Ovary (tissue), 1 donor: ENCODE data around the gene REP15.

Source experiments
- EP300 ChIP-seq: sonication (generic); formaldehyde crosslinking; IDR thresholded peaks from one replicate; pipeline ENCODE4 v1.6.1; 2017; ENCODE audit warnings: antibody characterized with exemption
- POLR2A ChIP-seq: fragments of 450-650 bp; IDR thresholded peaks from one replicate; pipeline ENCODE4 v1.6.1; 2017; ENCODE audit warnings: antibody characterized with exemption, mild to moderate bottlenecking, moderate library complexity

DNA sequence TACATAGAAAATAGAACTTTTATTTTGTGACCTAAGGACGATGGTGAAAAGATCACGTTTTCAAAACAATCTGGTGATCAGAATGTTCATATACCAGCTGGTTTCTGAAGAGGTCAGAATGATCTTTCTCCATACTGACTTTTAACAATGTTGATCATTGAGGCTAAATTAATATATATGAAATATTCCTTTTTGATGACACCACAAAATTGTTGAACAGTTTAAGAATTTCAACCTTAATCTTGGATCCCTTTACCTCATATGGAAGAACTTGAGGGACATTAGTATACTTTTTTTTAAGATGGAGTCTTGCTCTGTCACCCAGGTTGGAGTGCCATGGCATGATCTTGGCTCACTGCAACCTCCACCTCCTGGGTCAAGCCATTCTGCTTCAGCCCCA is 2.8 kb upstream of the REP15 start:
- no peak for TF ChIP-seq POLR2A
- no peak for TF ChIP-seq EP300
